ENCODE data around the gene GNG11.
"Not testable (repeated sequence)": the region's sequence is repeated elsewhere in the genome, so short reads cannot be mapped to it uniquely, and the experiment has no call there.

The GNG11 gene

GRCh38 chr7:93913197-93913596 is 8.3 kb upstream of the GNG11 start:
- DNase-seq, result no peak

DNA sequence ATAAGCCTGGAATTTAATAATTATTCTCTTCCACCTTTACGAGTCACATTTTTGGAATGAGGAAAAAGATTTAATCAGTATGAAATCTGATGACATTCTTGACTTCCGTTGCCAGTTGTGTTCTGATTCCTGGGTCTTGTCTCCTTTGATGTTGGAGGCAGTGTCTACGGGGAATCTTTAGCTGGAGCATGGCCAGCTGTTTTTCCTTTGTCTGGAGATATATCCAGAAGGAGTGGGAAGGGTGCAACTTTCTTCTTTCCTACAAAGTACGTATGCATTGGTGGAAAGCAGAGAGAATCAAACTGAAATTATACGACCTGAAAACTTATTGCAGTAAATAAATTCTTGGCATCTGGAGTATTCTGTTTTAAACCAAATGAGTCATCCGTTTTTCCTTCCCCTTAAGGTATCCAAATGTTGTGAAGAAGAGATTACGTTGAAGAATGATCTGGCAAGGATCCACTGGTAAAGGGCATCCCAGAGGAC is 6.9 kb upstream of the GNG11 start:
- no peak for DNase-seq

- DNase-seq, result not testable (repeated sequence)
These were observed 6.2 kb upstream of the GNG11 start for GRCh38 chr7:93915206-93915842.

DNA sequence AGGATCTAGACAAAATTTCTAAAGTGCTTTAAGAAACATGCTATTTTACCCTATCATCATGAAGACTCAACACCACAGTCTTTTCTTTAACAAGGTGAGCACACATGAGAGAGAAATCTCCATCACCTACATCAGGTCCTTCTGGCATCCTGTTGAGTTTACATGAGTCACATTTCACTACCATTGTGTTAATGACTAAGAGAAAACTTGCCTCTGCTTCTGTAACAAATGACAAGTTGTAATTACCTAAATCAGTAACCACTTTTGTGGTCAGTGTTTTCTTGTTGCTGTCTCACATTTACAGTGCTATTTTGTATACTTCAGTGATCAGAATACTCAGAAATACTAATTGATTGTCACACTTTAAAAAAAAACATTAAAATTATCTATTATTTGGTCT is 5.6 kb upstream of the GNG11 start:
- not testable (repeated sequence) for DNase-seq

GRCh38 chr7:93916315-93916714 is 5.2 kb upstream of the GNG11 start:
- not testable (repeated sequence) for DNase-seq

DNA sequence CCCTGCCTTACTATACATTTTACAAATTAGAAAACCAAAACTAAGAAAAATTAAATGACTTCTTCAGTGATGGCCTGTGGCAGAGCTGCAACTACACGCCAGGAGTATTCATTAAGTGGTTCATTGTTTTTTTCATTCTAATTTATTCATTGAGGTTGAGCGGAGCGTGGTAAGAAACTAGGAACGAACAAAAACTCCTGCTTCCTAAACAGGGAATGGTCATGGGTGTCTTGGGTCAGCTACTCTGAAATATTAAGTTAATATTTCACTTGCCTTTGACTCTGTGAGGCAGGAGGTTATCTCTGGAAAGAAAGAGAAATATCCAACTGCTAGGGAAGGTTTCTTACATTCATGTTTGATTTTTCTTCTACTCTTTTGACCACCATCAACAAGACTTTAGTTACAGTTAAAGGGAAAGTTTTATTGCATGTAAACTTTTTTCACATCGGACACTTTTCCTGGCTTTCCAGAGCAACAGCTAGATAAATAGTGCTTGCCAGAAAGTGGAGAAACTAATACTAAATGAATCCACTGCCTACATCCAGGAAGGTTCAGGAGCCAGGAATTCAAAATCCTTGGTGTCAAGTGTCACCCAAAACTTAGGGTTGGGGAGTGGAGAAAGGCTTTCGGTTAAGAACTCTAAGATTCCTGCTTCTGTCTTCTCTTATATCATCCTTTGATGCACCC is 896 bp upstream of the GNG11 start:
- DNase-seq, result no peak

DNA sequence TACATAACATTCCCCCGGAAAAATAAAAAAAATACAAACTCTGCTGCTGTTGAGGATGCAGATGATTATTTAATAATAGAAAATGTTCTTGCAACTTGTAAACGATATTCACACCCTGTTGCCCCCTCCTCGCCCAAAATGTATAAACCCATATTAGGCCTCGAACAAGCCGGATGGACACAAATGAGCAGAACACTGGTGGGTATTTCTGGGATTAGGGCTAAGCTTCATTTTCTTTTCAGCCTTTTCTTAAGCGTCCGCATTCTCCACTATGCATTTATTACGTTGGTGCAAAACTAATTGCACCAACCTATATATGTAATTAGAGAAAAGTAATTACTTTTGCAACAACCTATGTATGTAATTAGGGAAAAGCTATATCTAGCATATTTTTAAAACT is 349 bp upstream of the GNG11 start:
- DNase-seq, result no peak

- no peak for DNase-seq
These were observed 1.8 kb downstream of the GNG11 start for GRCh38 chr7:93923296-93923695.

DNA sequence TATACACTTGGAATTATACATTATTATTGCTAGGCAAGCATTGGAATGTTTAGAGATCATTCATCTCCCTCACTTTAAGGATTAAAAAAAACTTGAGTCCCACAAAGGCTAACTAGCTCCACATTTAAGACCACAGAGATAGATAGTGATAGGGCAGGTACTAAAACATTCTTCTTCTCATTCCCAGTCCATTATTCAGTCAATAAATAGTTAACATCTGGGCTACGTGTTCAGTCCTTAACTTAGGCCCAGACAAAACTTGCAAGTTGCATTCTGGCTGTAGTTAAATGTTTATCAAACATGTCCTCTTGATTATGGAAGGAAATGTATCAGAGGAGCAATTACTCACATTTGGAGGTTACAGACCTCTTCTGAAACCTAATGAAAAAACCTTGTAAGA is 2.4 kb downstream of the GNG11 start:
- DNase-seq, result no peak

- DNase-seq, result no peak
These were observed 5.3 kb downstream of the GNG11 start for GRCh38 chr7:93926800-93927199.

GRCh38 chr7:93927585-93927984 is 6.0 kb downstream of the GNG11 start:
- DNase-seq, result no peak

GRCh38 chr7:93931655-93932054 is 10.1 kb downstream of the GNG11 start:
- DNase-seq, result no peak

DNA sequence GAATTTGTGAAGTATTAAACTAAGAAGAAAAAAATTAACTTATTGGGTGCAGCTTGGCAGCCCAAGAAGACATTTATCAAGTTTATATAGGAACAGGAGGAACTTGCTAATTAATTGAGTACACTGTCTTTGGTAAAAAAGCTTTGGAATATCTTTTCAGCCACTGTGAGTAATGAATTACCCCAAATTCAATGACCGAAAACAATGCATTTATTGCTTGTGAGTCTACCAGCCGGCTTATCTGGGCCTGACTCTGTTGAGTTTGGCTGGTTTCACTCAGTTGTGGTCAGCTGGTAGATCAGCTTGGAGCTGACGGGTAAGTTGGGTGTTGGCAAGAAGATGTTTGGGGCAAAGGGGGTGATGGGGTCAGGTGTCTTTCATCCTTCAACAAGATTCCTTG is 11.6 kb downstream of the GNG11 start:
- no peak for DNase-seq

GRCh38 chr7:93935102-93935501 is 13.6 kb downstream of the GNG11 start:
- no peak for DNase-seq

DNA sequence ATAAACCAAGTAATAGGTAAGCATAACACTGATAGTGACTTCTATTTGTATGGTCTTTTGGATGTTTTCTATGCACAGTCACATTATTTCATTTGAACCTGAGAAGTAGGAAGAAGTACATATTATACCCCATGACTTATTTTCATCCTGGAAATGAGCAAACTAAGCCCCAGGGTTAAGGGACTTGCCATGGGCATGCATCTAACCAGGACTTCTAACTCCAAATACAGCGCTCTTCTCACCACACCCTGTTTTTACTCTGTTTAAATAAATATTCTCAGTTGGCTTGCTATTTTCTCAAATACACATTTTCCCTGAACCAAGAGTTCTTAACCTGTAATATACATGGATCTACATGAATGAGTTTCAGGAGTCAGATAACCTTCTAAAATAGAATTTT is 16.3 kb downstream of the GNG11 start:
- no peak for DNase-seq

DNA sequence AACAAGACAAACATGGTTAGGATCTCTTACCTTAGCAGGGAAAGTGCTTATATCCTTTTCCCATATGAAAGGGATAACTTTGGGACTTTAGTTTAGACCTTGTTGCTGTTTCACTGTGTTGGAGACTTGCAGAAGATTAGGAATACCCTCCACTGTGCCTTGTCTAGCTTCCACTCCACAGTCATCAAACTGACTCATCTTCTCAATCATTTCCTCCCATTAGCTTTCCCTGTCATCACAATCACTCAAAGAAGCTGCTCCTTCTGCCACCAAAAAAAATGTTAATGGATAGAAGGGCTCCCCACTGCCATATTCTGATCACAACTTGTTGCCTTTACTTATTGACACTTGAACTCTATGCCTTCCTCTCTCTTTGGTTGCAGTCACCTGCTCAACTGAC is 16.8 kb downstream of the GNG11 start:
- DNase-seq, result no peak

DNA sequence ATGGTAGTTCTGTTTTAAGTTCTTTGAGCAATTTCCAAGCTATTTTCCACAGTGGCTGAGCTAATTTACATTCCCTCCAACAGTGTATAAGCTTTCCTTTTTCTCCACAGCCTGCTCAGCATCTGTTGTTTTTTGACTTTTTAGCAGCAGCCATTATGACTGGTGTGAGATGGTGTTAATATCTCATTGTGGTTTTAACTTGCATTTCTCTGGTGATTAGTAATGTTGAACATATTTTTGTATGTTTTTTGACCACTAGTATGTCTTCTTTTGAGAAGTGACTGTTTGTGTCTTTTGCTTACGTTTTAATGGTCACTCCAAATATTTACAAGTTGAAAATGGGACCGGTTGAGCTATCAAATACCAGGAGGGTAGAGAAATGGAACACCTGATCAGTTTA is 20.4 kb downstream of the GNG11 start:
- no peak for DNase-seq

DNA sequence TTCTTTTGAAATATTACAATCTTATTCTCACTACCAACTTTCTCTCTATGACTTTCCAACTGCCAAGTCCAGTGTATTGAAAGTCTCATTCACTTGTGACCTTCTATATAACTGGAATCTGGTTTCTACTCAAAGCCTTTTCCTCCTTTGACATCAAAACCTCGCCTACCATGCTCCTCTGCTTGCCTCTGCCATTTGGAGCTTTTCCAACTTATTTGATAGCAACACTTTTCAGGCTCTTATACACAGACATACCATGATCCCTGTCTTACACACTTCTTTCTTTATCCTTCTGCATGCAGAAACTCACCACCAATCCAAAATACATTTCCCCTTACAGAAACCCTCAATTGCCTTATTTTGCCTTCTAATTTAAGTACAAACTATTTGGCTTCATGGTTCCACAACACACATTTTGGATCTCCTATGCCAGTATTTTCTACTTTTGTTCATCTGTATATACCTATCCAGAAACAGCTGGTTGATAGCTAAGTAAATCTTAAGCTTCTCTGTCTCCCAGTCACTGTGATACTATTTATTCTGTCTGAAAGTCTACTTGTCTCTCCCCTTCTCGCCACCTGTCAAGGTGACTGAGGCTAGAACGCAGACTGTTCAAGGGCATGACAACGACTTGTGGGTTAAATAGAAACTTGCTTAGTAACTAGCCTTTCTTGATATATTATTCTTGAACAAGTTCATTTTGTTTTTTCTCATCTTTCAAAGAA is 22.4 kb downstream of the GNG11 start:
- no peak for DNase-seq

DNA sequence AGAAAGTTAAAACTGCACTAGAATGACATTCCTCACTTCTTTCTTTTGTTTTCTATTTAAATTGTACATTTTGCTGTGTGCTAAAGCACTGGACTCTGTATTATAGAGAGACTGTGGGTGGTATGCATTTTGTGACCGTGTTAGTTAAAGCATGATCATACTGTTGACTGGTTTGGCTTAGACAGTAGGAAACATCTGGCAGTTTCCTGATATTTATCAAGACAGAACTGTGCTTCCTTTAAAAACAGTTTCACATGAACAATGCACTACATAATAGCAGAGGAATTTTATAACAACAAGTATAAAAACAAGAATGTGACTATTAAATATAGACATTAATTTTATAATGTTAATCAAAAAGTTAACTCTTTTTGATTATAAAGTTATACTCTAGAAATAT is 23.1 kb downstream of the GNG11 start:
- DNase-seq, result no peak

GRCh38 chr7:93945083-93945482 is 23.5 kb downstream of the GNG11 start:
- DNase-seq, result no peak

- DNase-seq, result no peak
These were observed 24.4 kb downstream of the GNG11 start for GRCh38 chr7:93945756-93946535.

- no peak for DNase-seq
These were observed 26.6 kb downstream of the GNG11 start for GRCh38 chr7:93948106-93948505.

- DNase-seq, result no peak
These were observed 27.3 kb downstream of the GNG11 start for GRCh38 chr7:93948873-93949272.
